Measurements from ENCODE around the gene ZNF37A.

- no peak for TF ChIP-seq POLR2A (IDR thresholded peaks at IDR 0.05; ENCODE audit: low read length)
- TF ChIP-seq GATA1 (IDR thresholded peaks at IDR 0.05; ENCODE audit: low read depth, low read length): no peak
Measured at GRCh38 chr10:38143587-38143986, 49.5 kb downstream of the ZNF37A start.

All from erythroblast (primary cell).